Stimulated activated CD4-positive, alpha-beta T cell treated with anti-CD3 and anti-CD28 coated beads, Interleukin-15, amount 100 ng/mL, for 1 hour (primary cell): ENCODE data around the gene MRPL27.

Experiments used
- DNase-seq, 2 donors: peaks; one replicate each; pipeline ENCODE4 v3.0.0-alpha.2; 2020; ENCODE audit warnings: low read depth in 1 of 2, low spot score in 1 of 2

The MRPL27 gene

GRCh38 chr17:50361561-50362480 lies 11.2 kb downstream of the MRPL27 start:
- peak; percentile 27 to 29 for DNase-seq

- no peak for DNase-seq
These were observed 12.4 kb downstream of the MRPL27 start for GRCh38 chr17:50360486-50361115.

- no peak for DNase-seq
These were observed 13.0 kb downstream of the MRPL27 start for GRCh38 chr17:50359998-50360461.

GRCh38 chr17:50359005-50359699 lies 13.8 kb downstream of the MRPL27 start:
- DNase-seq = no peak

GRCh38 chr17:50358177-50358576 lies 14.8 kb downstream of the MRPL27 start:
- no peak for DNase-seq

- no peak for DNase-seq
These were observed 16.0 kb downstream of the MRPL27 start for GRCh38 chr17:50356892-50357510.

GRCh38 chr17:50356418-50356817 lies 16.6 kb downstream of the MRPL27 start:
- DNase-seq = no peak

GRCh38 chr17:50355701-50356341 lies 17.2 kb downstream of the MRPL27 start:
- no peak for DNase-seq

- DNase-seq = no peak
These were observed 17.7 kb downstream of the MRPL27 start for GRCh38 chr17:50355336-50355700.

GRCh38 chr17:50354776-50355175 lies 18.2 kb downstream of the MRPL27 start:
- no peak for DNase-seq

- DNase-seq = no peak
These were observed 18.8 kb downstream of the MRPL27 start for GRCh38 chr17:50354198-50354597.

GRCh38 chr17:50353600-50354195 lies 19.3 kb downstream of the MRPL27 start:
- no peak for DNase-seq

GRCh38 chr17:50352693-50353599 lies 20.0 kb downstream of the MRPL27 start:
- DNase-seq = no peak

GRCh38 chr17:50352072-50352692 lies 20.8 kb downstream of the MRPL27 start:
- no peak for DNase-seq

- no peak for DNase-seq
These were observed 22.3 kb downstream of the MRPL27 start for GRCh38 chr17:50350733-50351132.

GRCh38 chr17:50349243-50349600 lies 23.8 kb downstream of the MRPL27 start:
- no peak for DNase-seq

GRCh38 chr17:50348522-50349242 lies 24.3 kb downstream of the MRPL27 start:
- no peak for DNase-seq

GRCh38 chr17:50347894-50348291 lies 25.1 kb downstream of the MRPL27 start:
- no peak for DNase-seq
